ENCODE measurements around the gene MTF2.
"Not testable (repeated sequence)": the region's sequence is repeated elsewhere in the genome, so short reads cannot be mapped to it uniquely, and the experiment has no call there.

MTF2 gene

GRCh38 chr1:93148001-93148400, 68.9 kb downstream of the MTF2 start:
- DNase-seq = no peak

- no peak for DNase-seq
These were observed 71.6 kb downstream of the MTF2 start for GRCh38 chr1:93150729-93151128.

DNA sequence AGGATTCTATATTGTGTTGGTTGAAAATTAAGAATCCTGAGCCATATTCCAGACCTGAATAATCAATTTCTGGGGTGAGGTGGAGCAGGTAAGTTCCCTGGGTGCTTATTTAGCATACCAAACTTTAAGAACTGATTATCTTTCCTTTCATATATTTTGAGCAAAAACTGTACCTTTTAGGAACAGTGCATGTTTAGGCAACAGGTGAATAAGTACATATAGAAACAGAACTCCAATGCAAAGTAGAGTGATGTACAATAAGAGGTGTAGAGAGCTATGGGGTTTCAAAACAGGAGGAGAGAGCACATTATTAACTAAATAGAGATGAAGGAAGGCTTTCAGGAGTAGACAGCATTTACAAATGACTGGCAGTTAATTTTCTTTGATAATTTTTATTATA, 72.4 kb downstream of the MTF2 start:
- no peak for DNase-seq

GRCh38 chr1:93152835-93153234, 73.8 kb downstream of the MTF2 start:
- DNase-seq = no peak

- DNase-seq = no peak
These were observed 75.8 kb downstream of the MTF2 start for GRCh38 chr1:93154898-93155297.

- DNase-seq = no peak
These were observed 76.3 kb downstream of the MTF2 start for GRCh38 chr1:93155335-93155734.

DNA sequence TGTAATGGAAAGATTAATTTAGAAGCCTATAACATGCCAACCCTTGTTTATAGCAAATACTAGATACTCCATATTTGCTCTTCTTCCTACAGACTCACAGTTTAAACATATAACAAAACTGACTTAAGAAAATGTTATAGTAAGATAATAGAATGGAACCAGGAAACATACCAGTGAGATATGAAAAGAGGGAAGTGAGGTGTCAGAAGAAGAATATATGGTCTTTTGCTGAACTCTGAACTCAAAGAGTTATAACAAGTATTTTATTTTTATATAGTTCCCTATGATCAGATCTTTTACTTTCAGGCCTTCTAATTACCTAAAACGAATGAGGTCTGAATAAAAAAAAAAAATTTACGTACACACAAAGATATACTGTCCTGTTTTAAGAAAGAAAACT, 80.3 kb downstream of the MTF2 start:
- DNase-seq = no peak

GRCh38 chr1:93163314-93163713, 84.2 kb downstream of the MTF2 start:
- not testable (repeated sequence) for DNase-seq

DNA sequence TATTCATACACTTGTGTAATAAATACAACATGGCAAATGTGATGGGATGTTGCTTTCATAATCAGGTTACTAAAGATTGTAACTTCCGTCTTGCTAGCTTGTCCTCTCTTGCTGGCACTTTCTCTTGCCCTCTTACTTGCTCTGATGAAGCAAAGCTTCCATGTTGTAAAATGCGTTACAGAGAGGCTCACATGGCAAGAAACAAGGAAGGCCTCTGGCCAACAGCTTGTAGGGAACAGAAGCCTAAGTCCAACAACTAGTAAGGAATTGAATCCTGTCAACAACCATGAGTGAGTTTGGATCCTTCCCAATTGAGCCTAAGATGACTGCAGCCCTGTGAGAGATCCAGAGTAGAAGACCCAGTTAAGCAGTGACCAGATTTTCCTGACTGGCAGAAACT, 85.7 kb downstream of the MTF2 start:
- no peak for DNase-seq

GRCh38 chr1:93165895-93166294, 86.8 kb downstream of the MTF2 start:
- not testable (repeated sequence) for DNase-seq

DNA sequence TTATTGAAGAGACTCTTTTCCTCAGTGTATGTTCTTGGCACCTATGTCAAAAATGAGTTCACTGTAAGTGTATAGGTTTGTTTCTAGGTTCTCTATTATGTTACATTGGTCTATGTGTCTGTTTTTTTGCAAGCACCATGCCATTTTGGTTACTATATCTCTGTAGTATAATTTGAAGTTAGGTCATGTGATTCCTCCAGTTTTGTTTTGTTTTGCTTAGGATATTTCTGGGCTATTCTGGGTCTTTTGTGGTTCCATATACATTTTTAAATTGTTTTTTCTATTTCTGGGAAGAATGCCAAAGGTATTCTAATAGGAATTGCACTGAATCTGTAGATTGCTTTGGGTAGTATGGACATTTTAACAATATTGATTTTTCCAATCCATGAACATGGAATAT, 87.9 kb downstream of the MTF2 start:
- no peak for DNase-seq

GRCh38 chr1:93170141-93170678, 91.1 kb downstream of the MTF2 start:
- DNase-seq = not testable (repeated sequence)

GRCh38 chr1:93171549-93172034, 92.5 kb downstream of the MTF2 start:
- DNase-seq = no peak

DNA sequence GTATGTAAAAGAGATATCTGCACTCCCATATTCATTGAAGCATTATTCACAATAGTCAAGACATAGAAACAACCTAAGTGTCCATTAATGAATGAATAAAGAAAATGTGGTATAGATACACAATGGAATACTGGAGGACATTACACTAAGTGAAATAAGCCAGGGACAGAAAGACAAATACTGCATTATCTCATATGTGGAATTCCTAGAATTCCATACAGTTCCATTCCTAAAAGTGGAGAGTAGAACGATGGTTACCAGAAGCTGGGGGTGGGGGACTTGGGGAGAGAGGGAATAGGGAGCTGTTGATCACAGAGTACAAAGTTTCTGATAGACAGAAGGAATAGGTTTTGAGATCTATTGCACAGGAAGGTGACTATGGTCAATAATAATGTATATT, 93.7 kb downstream of the MTF2 start:
- no peak for DNase-seq

DNA sequence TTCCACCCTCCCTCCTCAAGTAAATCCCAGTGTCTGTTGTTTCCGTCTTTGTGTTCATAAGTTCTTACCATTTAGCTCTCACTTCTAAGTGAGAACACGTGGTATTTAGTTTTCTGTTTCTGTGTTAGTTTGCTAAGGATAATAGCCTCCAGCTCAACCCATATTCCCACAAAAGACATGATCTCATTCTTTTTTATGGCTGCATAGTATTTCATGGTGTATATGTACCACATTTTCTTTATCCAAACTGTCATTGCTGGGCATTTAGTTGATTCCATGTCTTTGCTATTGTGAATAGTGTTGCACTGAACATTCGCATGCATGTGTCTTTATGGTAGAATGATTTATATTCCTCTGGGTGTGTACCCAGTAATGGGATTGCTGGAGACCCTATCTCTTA, 95.6 kb downstream of the MTF2 start:
- DNase-seq = not testable (repeated sequence)

DNA sequence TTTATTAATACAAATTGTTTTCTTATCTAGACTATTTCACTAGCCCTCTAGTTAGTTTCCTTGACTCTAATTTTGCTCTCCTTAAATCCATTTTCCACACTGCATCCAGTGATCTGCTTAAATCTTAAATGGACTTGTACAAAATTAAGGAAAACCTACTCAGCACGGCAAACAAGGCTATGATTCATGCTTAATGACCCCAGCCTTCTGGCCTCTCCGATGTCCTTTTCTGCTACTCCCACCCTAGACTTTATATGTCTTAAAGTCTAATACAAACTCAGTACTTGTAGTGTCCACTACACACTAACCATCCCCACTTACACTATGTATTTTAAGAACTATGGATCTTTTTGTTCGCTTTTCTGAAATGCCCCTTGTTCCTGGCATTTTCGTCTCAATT, 98.9 kb downstream of the MTF2 start:
- no peak for DNase-seq

GRCh38 chr1:93178418-93178817, 99.3 kb downstream of the MTF2 start:
- DNase-seq = no peak

- peak; percentile 92 for DNase-seq
These were observed 101.0 kb downstream of the MTF2 start, which contains the start of gene TMED5 for GRCh38 chr1:93179886-93180722. Gene TMED5, minus strand, starts transcription at chr1:93180413. Its CDS starts 171 bp downstream, at chr1:93180242.

- DNase-seq = peak; percentile 51
These were observed 101.9 kb downstream of the MTF2 start, which contains the start of gene CCDC18 for GRCh38 chr1:93180723-93181613. Gene CCDC18, plus strand, starts transcription at chr1:93180724. Its CDS starts 2,638 bp downstream, at chr1:93183362.

DNA sequence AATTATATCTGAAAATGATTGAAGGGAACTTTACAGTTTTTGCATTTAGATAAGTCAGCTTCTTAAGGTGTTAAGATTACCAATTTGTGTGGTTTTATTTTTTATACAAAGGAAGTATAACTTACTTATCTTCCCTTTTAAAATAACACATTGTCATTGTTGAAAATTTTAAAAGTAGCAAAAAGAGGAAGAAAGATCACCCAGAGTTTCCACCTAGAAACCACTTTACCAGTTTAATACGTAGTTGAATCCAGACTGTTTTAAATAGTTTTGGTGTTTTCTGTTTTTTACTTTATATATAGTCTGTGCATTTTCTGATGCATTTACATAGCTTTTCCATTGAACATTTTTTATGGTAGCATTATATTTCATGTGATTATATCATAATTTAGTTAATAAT, 107.6 kb downstream of the MTF2 start:
- DNase-seq = no peak

Data from stimulated activated CD4-positive, alpha-beta T cell treated with anti-CD3 and anti-CD28 coated beads, Interleukin-4, amount 100 ng/mL, for 1 hour (primary cell).